HG03558 (cell line): ENCODE results near the gene LCP1.
"Not testable (repeated sequence)": the region's sequence is repeated elsewhere in the genome, so short reads cannot be mapped to it uniquely, and the experiment has no call there.

ENCODE experiments used
- ATAC-seq: cut with Tn5 transposase; IDR thresholded peaks from one replicate; pipeline ENCODE4 v1.9.1; 2021; ENCODE audit warnings: moderate number of reproducible peaks; ENCODE audit not compliant: unreplicated experiment; ENCODE audit errors: extremely low read depth

LCP1 gene

DNA sequence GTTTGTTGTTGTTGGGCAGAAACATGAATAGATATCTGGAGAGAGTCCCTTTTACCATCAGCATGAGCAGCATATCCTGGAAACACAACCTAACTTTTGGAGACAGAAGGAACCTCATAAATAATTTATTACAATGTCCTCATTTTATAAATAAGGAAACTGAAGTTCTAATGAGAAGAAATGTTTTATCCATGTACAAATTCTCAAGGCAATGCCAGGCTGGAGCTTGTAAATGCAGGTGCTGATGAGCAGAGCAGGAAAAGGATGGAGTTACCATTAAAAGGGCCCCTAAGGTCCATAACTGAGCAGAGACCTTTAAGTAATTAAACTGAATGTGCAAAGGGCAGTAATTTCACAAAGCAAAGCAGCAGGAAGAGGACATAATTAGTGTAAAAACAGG is 17.3 kb downstream of the LCP1 start:
- no peak for ATAC-seq

DNA sequence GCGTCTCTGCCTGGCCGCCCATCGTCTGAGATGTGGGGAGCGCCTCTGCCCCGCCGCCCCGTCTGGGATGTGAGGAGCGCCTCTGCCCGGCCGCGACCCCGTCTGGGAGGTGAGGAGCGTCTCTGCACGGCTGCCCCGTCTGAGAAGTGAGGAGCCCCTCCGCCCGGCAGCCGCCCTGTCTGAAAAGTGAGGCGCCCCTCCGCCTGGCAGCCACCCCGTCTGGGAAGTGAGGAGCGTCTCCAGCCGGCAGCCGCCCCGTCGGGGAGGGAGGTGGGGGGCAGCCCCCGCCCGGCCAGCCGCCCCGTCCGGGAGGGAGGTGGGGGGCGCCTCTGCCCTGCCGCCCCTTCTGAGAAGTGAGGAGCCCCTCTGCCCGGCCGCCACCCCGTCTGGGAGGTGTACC is 19.2 kb downstream of the LCP1 start:
- ATAC-seq: not testable (repeated sequence)

DNA sequence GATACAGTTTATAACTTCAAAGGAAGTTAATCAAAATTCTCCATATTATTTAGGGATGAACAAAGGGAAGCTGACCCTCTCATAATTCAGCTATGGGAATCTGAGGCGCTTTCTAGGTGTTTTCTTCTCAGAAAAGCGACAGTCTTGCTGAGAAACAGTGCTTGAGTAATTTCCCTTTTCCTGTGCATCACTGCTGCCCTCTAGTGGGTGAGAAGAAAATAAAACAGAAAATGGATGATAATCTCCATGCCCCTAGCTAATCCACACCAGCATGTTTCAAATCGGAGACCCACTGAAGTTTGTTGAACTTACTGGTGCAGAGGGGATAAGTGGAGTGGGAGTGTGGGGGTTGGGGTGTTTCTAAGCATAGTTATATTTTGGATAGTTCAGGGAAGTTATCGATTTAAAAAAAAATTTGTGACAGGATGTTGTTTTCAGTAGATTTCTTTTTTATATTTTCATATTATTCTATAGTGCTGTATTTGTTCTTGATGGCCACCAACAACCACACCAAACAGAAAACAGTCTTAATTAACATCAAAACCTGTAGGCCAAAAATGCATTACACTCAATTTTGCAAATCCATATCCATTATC is 21.4 kb downstream of the LCP1 start:
- no peak for ATAC-seq

GRCh38 chr13:46160065-46160464 is 21.9 kb downstream of the LCP1 start:
- no peak for ATAC-seq

- no peak for ATAC-seq
Observed at GRCh38 chr13:46158983-46159382, 23.0 kb downstream of the LCP1 start.

- no peak for ATAC-seq
Observed at GRCh38 chr13:46158222-46158621, 23.8 kb downstream of the LCP1 start.

GRCh38 chr13:46154136-46154801 is 27.7 kb downstream of the LCP1 start:
- no peak for ATAC-seq

DNA sequence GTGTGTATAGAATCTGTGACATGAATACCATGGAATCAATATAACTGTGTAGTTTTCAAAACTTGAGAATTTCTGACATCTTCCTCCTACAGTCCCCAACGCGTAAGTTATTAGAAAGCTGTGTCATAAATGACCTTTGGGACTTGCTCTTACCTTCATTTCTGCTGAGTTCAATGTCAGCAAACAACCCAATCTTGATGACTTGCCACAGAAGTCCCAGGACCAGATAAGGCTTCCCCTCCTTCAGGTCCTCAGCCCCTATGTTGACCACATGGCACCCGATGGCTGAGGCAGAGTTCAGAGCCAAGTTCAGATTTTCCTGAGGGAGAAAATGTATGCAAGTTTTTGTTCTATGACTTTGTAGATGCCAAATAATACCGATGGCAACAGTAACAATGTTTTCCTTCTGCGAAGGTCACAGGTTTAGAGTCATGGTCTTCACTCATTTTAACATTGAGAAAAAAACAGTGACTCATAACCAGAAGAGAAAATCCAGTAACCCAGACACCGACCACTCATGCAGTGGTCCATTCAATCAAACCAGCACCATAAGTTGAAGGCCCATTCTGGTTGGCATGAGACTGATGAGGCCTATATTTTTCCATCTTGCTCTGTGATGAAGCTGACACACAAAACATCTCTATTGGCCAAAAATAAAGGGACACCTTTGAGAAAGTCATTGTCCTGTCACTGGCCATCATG is 29.2 kb downstream of the LCP1 start:
- ATAC-seq: no peak

GRCh38 chr13:46150134-46150693 is 31.8 kb downstream of the LCP1 start:
- no peak for ATAC-seq

DNA sequence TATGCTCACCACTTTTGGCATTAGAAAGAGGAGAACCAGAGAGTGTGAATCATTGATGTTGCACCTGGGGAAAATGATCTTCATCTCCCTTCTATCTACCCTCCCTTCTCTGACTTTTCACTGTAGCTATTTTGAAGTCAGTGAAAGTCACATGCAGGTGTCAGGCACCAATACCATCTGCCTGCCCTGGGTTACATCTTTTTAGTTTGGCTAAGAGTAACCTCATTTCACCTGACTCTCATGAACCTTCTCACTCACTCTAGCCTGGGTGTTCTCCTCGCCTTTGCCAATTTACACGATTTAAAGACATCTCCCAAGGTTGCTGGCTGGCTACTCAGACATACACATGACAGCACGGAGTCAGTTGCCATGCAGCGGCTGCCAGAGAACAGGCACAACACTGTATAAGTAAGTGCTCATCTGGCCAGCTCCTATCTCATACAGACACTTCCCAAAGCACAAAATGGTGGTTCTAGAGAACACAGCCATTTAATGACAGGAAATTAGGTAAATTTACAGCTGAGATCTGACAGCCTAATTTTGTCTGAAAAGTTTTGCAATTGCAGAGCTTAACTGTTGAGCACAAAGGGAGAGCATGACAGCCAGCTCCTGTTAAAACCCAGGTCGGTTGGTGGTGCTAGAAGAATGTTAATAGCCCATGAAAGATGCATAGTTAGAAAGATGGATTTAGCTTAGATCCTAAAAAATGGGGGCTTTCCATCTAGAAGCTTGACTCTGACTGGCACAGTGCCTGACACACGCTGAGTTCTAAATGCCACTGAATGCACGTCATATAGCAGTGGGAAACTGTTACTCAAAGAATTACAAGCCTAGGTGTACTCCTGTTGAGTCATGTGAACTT is 32.5 kb downstream of the LCP1 start:
- ATAC-seq: no peak

DNA sequence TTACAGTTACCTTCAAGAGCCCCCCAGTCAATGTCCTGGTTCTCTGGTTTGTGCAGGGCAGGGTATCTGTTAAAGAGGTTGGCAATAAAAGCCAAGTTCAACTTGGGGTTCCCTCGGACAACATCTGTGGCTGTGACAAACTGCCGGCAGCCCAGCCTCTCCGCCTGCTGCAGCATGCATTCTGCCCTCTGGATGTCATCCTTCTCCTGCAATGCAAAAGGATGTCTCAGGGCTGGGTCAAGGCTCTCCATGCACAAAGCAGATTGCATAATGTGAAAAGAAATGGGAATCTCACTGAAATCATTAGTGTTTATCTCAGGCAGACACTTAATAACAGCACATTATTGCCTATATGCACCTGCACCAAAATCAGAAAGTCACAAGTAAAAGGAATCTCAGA is 35.1 kb downstream of the LCP1 start:
- no peak for ATAC-seq

GRCh38 chr13:46145950-46146349 is 36.0 kb downstream of the LCP1 start:
- ATAC-seq: no peak

DNA sequence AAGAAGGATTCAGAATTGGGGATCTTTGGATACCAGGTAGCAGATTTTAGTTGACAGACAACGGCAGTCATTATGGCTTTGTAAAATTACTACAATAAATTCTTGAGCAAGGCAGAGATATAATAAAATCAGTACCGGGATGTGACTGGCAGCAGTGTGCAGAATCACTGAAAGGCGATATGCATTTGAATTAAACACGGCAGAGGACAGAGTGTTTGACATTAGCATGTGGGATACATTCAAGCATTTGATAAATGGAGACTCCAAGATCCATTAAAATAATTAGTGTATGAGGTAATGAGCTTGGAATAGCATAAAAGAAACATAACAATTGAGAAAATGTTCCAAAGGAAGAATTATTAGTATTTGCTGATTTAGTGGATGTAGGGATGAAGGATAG is 36.8 kb downstream of the LCP1 start:
- no peak for ATAC-seq

DNA sequence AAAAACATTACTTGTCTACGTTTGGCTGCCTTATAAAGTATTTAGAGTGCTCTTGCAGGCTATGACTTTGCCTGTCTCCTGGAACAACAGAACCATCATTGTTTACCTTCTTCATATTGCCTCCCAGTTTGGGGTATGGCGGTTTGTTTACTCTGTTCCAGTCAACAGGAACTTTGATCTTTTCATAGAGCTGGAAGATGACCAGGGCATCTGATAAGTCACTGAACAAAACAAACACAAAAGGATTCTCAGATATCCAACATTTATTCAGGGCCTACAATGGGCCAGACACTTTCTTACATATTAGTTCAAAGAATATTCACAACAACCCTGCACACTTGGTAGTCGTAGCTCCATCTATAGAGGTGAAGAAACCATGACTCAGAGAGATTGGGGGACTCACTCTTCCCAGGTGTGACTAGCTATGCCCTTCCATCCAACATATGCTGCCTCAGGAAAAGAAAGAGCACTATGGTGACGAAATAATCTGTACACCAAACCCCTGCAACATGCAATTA is 38.7 kb downstream of the LCP1 start:
- no peak for ATAC-seq

- no peak for ATAC-seq
Observed at GRCh38 chr13:46142776-46143175, 39.2 kb downstream of the LCP1 start.

DNA sequence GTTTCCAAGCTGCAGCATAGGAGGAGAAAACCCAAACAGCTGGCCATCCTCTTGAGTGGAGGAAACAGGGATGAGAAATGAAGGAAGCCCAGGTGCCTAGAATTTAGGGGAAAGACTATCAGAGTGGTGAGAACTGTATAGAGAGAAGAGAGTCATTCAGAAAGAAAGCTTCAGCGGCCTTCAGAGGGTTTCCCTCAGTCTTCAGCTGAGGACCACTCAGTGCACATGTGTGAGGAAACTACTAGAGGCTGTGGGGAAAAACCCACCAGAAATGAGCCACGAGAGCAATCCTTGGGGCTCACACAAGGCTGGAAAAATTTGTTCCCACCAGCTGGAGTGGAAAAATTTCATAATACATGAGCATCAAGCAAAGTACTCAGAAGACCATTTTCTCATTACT is 41.9 kb downstream of the LCP1 start:
- no peak for ATAC-seq

GRCh38 chr13:46137627-46138317 is 44.2 kb downstream of the LCP1 start:
- ATAC-seq: no peak

- no peak for ATAC-seq
Observed at GRCh38 chr13:46136688-46137087, 45.3 kb downstream of the LCP1 start.

- no peak for ATAC-seq
Observed at GRCh38 chr13:46134961-46135522, 46.9 kb downstream of the LCP1 start.
